HG03060 (cell line): ENCODE data around the gene CTDNEP1.
"Not testable (repeated sequence)": the region's sequence is repeated elsewhere in the genome, so short reads cannot be mapped to it uniquely, and the experiment has no call there.

Experiments
- ATAC-seq: cut with Tn5 transposase; IDR thresholded peaks from one replicate; pipeline ENCODE4 v1.9.1; 2021; ENCODE audit warnings: low read depth, moderate number of reproducible peaks; ENCODE audit not compliant: unreplicated experiment

Gene CTDNEP1

GRCh38 chr17:7249214-7249613, 2.3 kb downstream of the CTDNEP1 start:
- ATAC-seq: no peak

- no peak for ATAC-seq
These were observed 2.7 kb downstream of the CTDNEP1 start for GRCh38 chr17:7248796-7249195.

- no peak for ATAC-seq
These were observed 4.8 kb downstream of the CTDNEP1 start for GRCh38 chr17:7246779-7247178.

- ATAC-seq: not testable (repeated sequence)
These were observed 7.7 kb downstream of the CTDNEP1 start for GRCh38 chr17:7243838-7244237.

GRCh38 chr17:7243453-7243729, 8.1 kb downstream of the CTDNEP1 start:
- ATAC-seq: no peak

GRCh38 chr17:7242717-7243452, 8.6 kb downstream of the CTDNEP1 start:
- peak; percentile 42 for ATAC-seq

GRCh38 chr17:7241783-7242716, 9.5 kb downstream of the CTDNEP1 start, which contains the start of gene GABARAP:
Gene GABARAP (minus strand): TSS chr17:7242449. CDS start chr17:7242330, 119 bp downstream.
- peak; percentile 21 for ATAC-seq

- ATAC-seq: no peak
These were observed 10.3 kb downstream of the CTDNEP1 start for GRCh38 chr17:7241090-7241733.

- ATAC-seq: no peak
These were observed 11.2 kb downstream of the CTDNEP1 start for GRCh38 chr17:7240375-7240774.

GRCh38 chr17:7239091-7240027, 12.2 kb downstream of the CTDNEP1 start, which contains the start of gene PHF23:
Gene PHF23 (minus strand): TSS chr17:7239457. CDS start chr17:7239279, 178 bp downstream.
- peak; percentile 33 for ATAC-seq

- no peak for ATAC-seq
These were observed 13.0 kb downstream of the CTDNEP1 start for GRCh38 chr17:7238420-7239090.

GRCh38 chr17:7237761-7238419, 13.6 kb downstream of the CTDNEP1 start:
- no peak for ATAC-seq

GRCh38 chr17:7237266-7237760, 14.2 kb downstream of the CTDNEP1 start:
- no peak for ATAC-seq

- ATAC-seq: no peak
These were observed 14.7 kb downstream of the CTDNEP1 start for GRCh38 chr17:7236808-7237207.

- ATAC-seq: no peak
These were observed 15.6 kb downstream of the CTDNEP1 start for GRCh38 chr17:7235693-7236665.

- peak; percentile 53 for ATAC-seq
These were observed 17.2 kb downstream of the CTDNEP1 start, which contains the start of gene DVL2 for GRCh38 chr17:7234083-7234951. Gene DVL2 (minus strand): TSS chr17:7234517. CDS start chr17:7234262, 255 bp downstream.

GRCh38 chr17:7233701-7234082, 17.8 kb downstream of the CTDNEP1 start:
- no peak for ATAC-seq
